OCI-LY1 (cell line): ENCODE results near the gene IL21R.

Experiments used
- H2AFZ ChIP-seq: fragments of 200-600 bp; sonication (generic), shearing (Covaris generic); 2 replicates; pipeline ENCODE4 v1.6.0; 2014; ENCODE audit warnings: antibody characterized with exemption, mild to moderate bottlenecking, low read length
- H3F3A ChIP-seq: fragments of 200-600 bp; sonication (generic), shearing (Covaris generic); 2 replicates; pipeline ENCODE4 v1.6.0; 2014; ENCODE audit warnings: mild to moderate bottlenecking, antibody characterized with exemption, low read length, moderate library complexity; ENCODE audit not compliant: insufficient read depth
- H3K27ac ChIP-seq: fragments of 200-600 bp; sonication (generic); 2 replicates; pipeline ENCODE4 v1.5.1; 2014; ENCODE audit warnings: low read length, mixed run types, mild to moderate bottlenecking, low read depth; ENCODE audit not compliant: poor library complexity, severe bottlenecking
- H3K27me3 ChIP-seq: fragments of 200-600 bp; sonication (generic); 2 replicates; pipeline ENCODE4 v1.6.0; 2014; ENCODE audit warnings: antibody characterized with exemption, mild to moderate bottlenecking, low read length, moderate library complexity; ENCODE audit not compliant: insufficient read depth
- H3K36me3 ChIP-seq: fragments of 200-600 bp; sonication (generic); 2 replicates; pipeline ENCODE4 v1.6.1; 2014; ENCODE audit warnings: mild to moderate bottlenecking, antibody characterized with exemption, low read length, moderate library complexity, mixed read lengths; ENCODE audit not compliant: insufficient read depth
- H3K4me1 ChIP-seq: fragments of 200-600 bp; sonication (generic); 2 replicates; pipeline ENCODE4 v1.5.1; 2014; ENCODE audit warnings: mild to moderate bottlenecking, low read length, moderate library complexity; ENCODE audit not compliant: insufficient read depth, severe bottlenecking
- H3K4me2 ChIP-seq: fragments of 200-600 bp; sonication (generic), shearing (Covaris generic); 2 replicates; pipeline ENCODE4 v1.6.1; 2014; ENCODE audit warnings: low read length
- H3K4me3 ChIP-seq: fragments of 200-600 bp; sonication (generic); 2 replicates; pipeline ENCODE4 v1.5.1; 2014; ENCODE audit warnings: low read length, low read depth, mild to moderate bottlenecking, mixed read lengths; ENCODE audit not compliant: poor library complexity, severe bottlenecking
- H3K79me2 ChIP-seq: fragments of 200-600 bp; shearing (Covaris generic); 2 replicates; pipeline ENCODE4 v1.6.1; 2016; ENCODE audit warnings: mixed run types, low read length, mixed read lengths; ENCODE audit not compliant: insufficient read depth
- H3K9ac ChIP-seq: fragments of 200-600 bp; sonication (generic), shearing (Covaris generic); 2 replicates; pipeline ENCODE4 v1.6.1; 2014; ENCODE audit warnings: mild to moderate bottlenecking, low read length, mixed read lengths
- H3K9me2 ChIP-seq: fragments of 200-600 bp; sonication (generic), shearing (Covaris generic); 2 replicates; pipeline ENCODE4 v1.6.1; 2014; ENCODE audit warnings: low read depth, mild to moderate bottlenecking, low read length, mixed read lengths
- H3K9me3 ChIP-seq: fragments of 200-600 bp; shearing (Covaris generic); 2 replicates; pipeline ENCODE4 v1.6.1; 2014; ENCODE audit warnings: low read length, mixed read lengths
- H4K20me1 ChIP-seq: fragments of 200-600 bp; sonication (generic), shearing (Covaris generic); 2 replicates; pipeline ENCODE4 v1.6.0; 2016; ENCODE audit warnings: mild to moderate bottlenecking, low read length; ENCODE audit not compliant: insufficient read depth
- CTCF ChIP-seq: fragments of 200-600 bp; sonication (generic), shearing (Covaris generic); IDR thresholded peaks from 2 replicates; pipeline ENCODE4 v1.5.1; 2017; ENCODE audit warnings: mild to moderate bottlenecking, antibody characterized with exemption, low read length, moderate library complexity, mixed read lengths
- EZH2 ChIP-seq: fragments of 200-600 bp; sonication (generic), shearing (Covaris generic); IDR thresholded peaks from 2 replicates; pipeline ENCODE4 v1.8.0; 2017; ENCODE audit warnings: borderline replicate concordance, mixed run types, mild to moderate bottlenecking, antibody characterized with exemption, low read length, moderate library complexity, mixed read lengths

The IL21R gene

GRCh38 chr16:27361987-27362386, 40.0 kb upstream of the IL21R start:
- no peak overlapping the region for H3K27ac ChIP-seq
- H2AFZ ChIP-seq = no peak overlapping the region
- peaks cover 57% of the 10 kb centered on the region for H3K36me3 ChIP-seq
- no peaks in the 10 kb centered on the region for H3K79me2 ChIP-seq
- H3F3A ChIP-seq = no peaks in the 10 kb centered on the region
- no peaks in the 10 kb centered on the region for H3K9me3 ChIP-seq
- no peak overlapping the region for H3K4me3 ChIP-seq
- H4K20me1 ChIP-seq = no peaks in the 10 kb centered on the region
- no peaks in the 10 kb centered on the region for H3K27me3 ChIP-seq
- H3K9ac ChIP-seq = no peak overlapping the region
- H3K4me2 ChIP-seq = no peak overlapping the region
- TF ChIP-seq EZH2 = no peak
- TF ChIP-seq CTCF = no peak
- peaks cover 4% of the 10 kb centered on the region for H3K4me1 ChIP-seq
- H3K9me2 ChIP-seq = no peaks in the 10 kb centered on the region

GRCh38 chr16:27362570-27363245, 39.3 kb upstream of the IL21R start:
- H3K4me2 ChIP-seq = no peak overlapping the region
- no peak overlapping the region for H3K4me3 ChIP-seq
- H3K9me2 ChIP-seq = no peaks in the 10 kb centered on the region
- no peaks in the 10 kb centered on the region for H3K27me3 ChIP-seq
- H2AFZ ChIP-seq = no peak overlapping the region
- H4K20me1 ChIP-seq = no peaks in the 10 kb centered on the region
- H3K79me2 ChIP-seq = no peaks in the 10 kb centered on the region
- no peaks in the 10 kb centered on the region for H3K9me3 ChIP-seq
- H3K4me1 ChIP-seq = peaks cover 11% of the 10 kb centered on the region
- H3K36me3 ChIP-seq = peaks cover 55% of the 10 kb centered on the region
- TF ChIP-seq EZH2 (no peak), CTCF (no peak)
- no peaks in the 10 kb centered on the region for H3F3A ChIP-seq
- H3K9ac ChIP-seq = no peak overlapping the region
- H3K27ac ChIP-seq = no peak overlapping the region

- no peak overlapping the region for H3K9ac ChIP-seq
- peaks cover 51% of the 10 kb centered on the region for H3K36me3 ChIP-seq
- no peaks in the 10 kb centered on the region for H3F3A ChIP-seq
These were observed 38.7 kb upstream of the IL21R start for GRCh38 chr16:27363246-27363632.

More at GRCh38 chr16:27363246-27363632, 38.7 kb upstream of the IL21R start:
- Histone ChIP-seq H2AFZ (no peak overlapping the region), H3K4me2 (no peak overlapping the region), H3K4me1 (peaks cover 16% of the 10 kb centered on the region), H3K79me2 (no peaks in the 10 kb centered on the region), H3K4me3 (no peak overlapping the region), H4K20me1 (no peaks in the 10 kb centered on the region), H3K9me3 (no peaks in the 10 kb centered on the region), H3K27ac (no peak overlapping the region), H3K27me3 (no peaks in the 10 kb centered on the region), H3K9me2 (no peaks in the 10 kb centered on the region)
- no peak for TF ChIP-seq EZH2
- no peak for TF ChIP-seq CTCF
